RWPE1 (cell line): ENCODE measurements around the gene LINGO3.
"Not testable (repeated sequence)": the region's sequence is repeated elsewhere in the genome, so short reads cannot be mapped to it uniquely, and the experiment has no call there.

ENCODE experiments used
- CTCF ChIA-PET: fragments of 350-600 bp; sonication (Branson Sonifier 250); formaldehyde crosslinking; extraction: SDS; loops from one replicate; lab custom pipeline; 2021; lab: Yijun Ruan, JAX
- POLR2A ChIA-PET: fragments of 400-600 bp; formaldehyde crosslinking; extraction: SDS; loops from one replicate; lab custom pipeline; 2020; ENCODE audit warnings: antibody characterized with exemption; ENCODE audit not compliant: low non-redundant PET; lab: Yijun Ruan, JAX
- DNase-seq: peaks from one replicate; pipeline ENCODE4 v3.0.0; 2012; ENCODE audit warnings: low spot score
- H3K27ac ChIP-seq: fragments of 450-650 bp; 2 replicates; pipeline ENCODE4 v1.5.1; 2017
- TF ChIP-seq, protein P1 (sequence below): fragments of 450-650 bp; conservative IDR thresholded peaks from 2 replicates; pipeline ENCODE4 v1.5.1; 2017; ENCODE audit warnings: low read depth, mild to moderate bottlenecking

The LINGO3 gene

GRCh38 chr19:2353159-2353886, 45.4 kb upstream of the LINGO3 start:
- no peak for DNase-seq
- POLR2A ChIA-PET = no interaction called here
- TF ChIP-seq, protein P1, sequence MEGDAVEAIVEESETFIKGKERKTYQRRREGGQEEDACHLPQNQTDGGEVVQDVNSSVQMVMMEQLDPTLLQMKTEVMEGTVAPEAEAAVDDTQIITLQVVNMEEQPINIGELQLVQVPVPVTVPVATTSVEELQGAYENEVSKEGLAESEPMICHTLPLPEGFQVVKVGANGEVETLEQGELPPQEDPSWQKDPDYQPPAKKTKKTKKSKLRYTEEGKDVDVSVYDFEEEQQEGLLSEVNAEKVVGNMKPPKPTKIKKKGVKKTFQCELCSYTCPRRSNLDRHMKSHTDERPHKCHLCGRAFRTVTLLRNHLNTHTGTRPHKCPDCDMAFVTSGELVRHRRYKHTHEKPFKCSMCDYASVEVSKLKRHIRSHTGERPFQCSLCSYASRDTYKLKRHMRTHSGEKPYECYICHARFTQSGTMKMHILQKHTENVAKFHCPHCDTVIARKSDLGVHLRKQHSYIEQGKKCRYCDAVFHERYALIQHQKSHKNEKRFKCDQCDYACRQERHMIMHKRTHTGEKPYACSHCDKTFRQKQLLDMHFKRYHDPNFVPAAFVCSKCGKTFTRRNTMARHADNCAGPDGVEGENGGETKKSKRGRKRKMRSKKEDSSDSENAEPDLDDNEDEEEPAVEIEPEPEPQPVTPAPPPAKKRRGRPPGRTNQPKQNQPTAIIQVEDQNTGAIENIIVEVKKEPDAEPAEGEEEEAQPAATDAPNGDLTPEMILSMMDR = no peak
- H3K27ac ChIP-seq = no peak overlapping the region
- CTCF ChIA-PET = interaction anchor here (0.6 to 1.2 kb wide), 3 partner anchors 31 to 295 kb away, joined by 3 to 7 read pairs (median 6); no protein-coding TSS in a partner anchor

DNA sequence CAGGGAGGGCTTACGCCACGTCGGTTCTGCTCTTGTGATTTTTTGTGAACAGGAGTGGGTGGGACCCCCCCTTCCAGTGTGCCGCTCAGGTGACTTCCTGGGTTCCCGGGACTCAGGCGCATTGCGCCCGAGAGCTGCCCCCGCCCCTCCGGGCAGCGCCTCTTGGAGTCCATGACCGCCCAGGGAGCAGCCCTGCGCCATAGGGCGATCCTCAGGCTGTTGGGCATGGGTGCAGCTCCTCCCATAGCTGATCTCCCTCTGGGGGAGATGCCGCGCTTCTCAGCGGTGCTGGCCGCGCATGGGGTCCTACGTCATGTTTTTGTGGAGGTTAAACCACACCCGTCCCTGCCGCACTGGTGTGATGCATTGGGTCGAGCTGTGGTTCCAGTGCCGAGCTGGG, 44.2 kb upstream of the LINGO3 start:
- POLR2A ChIA-PET = no interaction called here
- DNase-seq = no peak
- H3K27ac ChIP-seq = no peak overlapping the region
- CTCF ChIA-PET = no interaction called here
- TF ChIP-seq, protein P1 = no peak

- ChIA-PET POLR2A (no interaction called here), CTCF (no interaction called here)
- H3K27ac ChIP-seq = no peak overlapping the region
- no peak for DNase-seq
- TF ChIP-seq, protein P1 = no peak
Measured at GRCh38 chr19:2351591-2351990, 43.6 kb upstream of the LINGO3 start.

- TF ChIP-seq, protein P1 = no peak
- H3K27ac ChIP-seq = no peak overlapping the region
- no peak for DNase-seq
- CTCF ChIA-PET = no interaction called here
- POLR2A ChIA-PET = no interaction called here
Measured at GRCh38 chr19:2350656-2351055, 42.7 kb upstream of the LINGO3 start.

GRCh38 chr19:2349818-2350217, 41.9 kb upstream of the LINGO3 start:
- CTCF ChIA-PET, H3K27ac ChIP-seq, DNase-seq, POLR2A ChIA-PET: not testable (repeated sequence)

- POLR2A ChIA-PET = no interaction called here
- TF ChIP-seq, protein P1 = no peak
- CTCF ChIA-PET = no interaction called here
- no peak for DNase-seq
- peak overlapping the region; percentile 37 for H3K27ac ChIP-seq
Measured at GRCh38 chr19:2345794-2346663, 38.1 kb upstream of the LINGO3 start.

GRCh38 chr19:2345076-2345475, 37.1 kb upstream of the LINGO3 start:
- no peak overlapping the region for H3K27ac ChIP-seq
- ChIA-PET CTCF (no interaction called here), POLR2A (no interaction called here)
- TF ChIP-seq, protein P1 = no peak
- no peak for DNase-seq
